Mesendoderm (in vitro differentiated cells): ENCODE results near the gene CLTCL1.

Experiments
- DNase-seq: peaks from one replicate; pipeline ENCODE4 v3.0.0; 2013
- H2AK5ac ChIP-seq: 2 replicates; pipeline ENCODE4 v1.6.1; 2013; ENCODE audit warnings: low read length, inconsistent platforms
- H2BK120ac ChIP-seq: 2 replicates; pipeline ENCODE4 v1.6.1; 2013; ENCODE audit warnings: low read depth, mild to moderate bottlenecking, low read length, moderate library complexity, mixed read lengths
- H2BK15ac ChIP-seq: replicated peaks from 2 replicates; pipeline ENCODE4 v1.6.1; 2013; ENCODE audit warnings: low read depth, mild to moderate bottlenecking, moderate library complexity
- H2BK5ac ChIP-seq: 2 replicates; pipeline ENCODE4 v1.6.1; 2013; ENCODE audit warnings: low read length, inconsistent platforms
- H3K18ac ChIP-seq: 2 replicates; pipeline ENCODE4 v1.6.1; 2013; ENCODE audit warnings: mild to moderate bottlenecking, low read length, mixed read lengths
- H3K23ac ChIP-seq: one replicate; pipeline ENCODE4 v1.6.1; 2013; ENCODE audit warnings: low read length
- H3K27ac ChIP-seq: 2 replicates; pipeline ENCODE4 v1.5.1; 2013; ENCODE audit warnings: low read depth, mild to moderate bottlenecking, inconsistent platforms, low read length, moderate library complexity
- H3K27me3 ChIP-seq: 2 replicates; pipeline ENCODE4 v1.6.1; 2013; ENCODE audit warnings: low read length, control low read depth, mild to moderate bottlenecking, inconsistent platforms; ENCODE audit not compliant: insufficient read depth, poor library complexity
- H3K36me3 ChIP-seq: 2 replicates; pipeline ENCODE4 v1.6.1; 2013; ENCODE audit warnings: low read length, inconsistent platforms; ENCODE audit not compliant: control insufficient read depth, insufficient read depth
- H3K4ac ChIP-seq: one replicate; pipeline ENCODE4 v1.6.1; 2013; ENCODE audit warnings: low read depth, mild to moderate bottlenecking, low read length, moderate library complexity
- H3K4me1 ChIP-seq: 2 replicates; pipeline ENCODE4 v1.6.1; 2013; ENCODE audit warnings: low read depth, low read length, inconsistent platforms; ENCODE audit not compliant: control insufficient read depth
- H3K4me2 ChIP-seq: 2 replicates; pipeline ENCODE4 v1.6.1; 2013; ENCODE audit warnings: low read length
- H3K4me3 ChIP-seq: 2 replicates; pipeline ENCODE4 v1.5.1; 2013; ENCODE audit warnings: mild to moderate bottlenecking, low read length
- H3K56ac ChIP-seq: one replicate; pipeline ENCODE4 v1.6.1; 2013; ENCODE audit warnings: low read length
- H3K79me1 ChIP-seq: 2 replicates; pipeline ENCODE4 v1.6.1; 2013; ENCODE audit warnings: low read length, inconsistent platforms
- H3K79me2 ChIP-seq: 2 replicates; pipeline ENCODE4 v1.6.1; 2013; ENCODE audit warnings: mild to moderate bottlenecking, low read length; ENCODE audit not compliant: control insufficient read depth, insufficient read depth
- H3K9ac ChIP-seq: 2 replicates; pipeline ENCODE4 v1.6.1; 2013; ENCODE audit warnings: low read length, inconsistent platforms
- H4K5ac ChIP-seq: one replicate; pipeline ENCODE4 v1.6.1; 2013; ENCODE audit warnings: low read length
- H4K8ac ChIP-seq: one replicate; pipeline ENCODE4 v1.6.1; 2013; ENCODE audit warnings: low read depth, mild to moderate bottlenecking, control low read depth, low read length, moderate library complexity
- WGBS: extraction: QIAGEN DNeasy Blood & Tissue Kit; methylation state at CpG from one replicate; pipeline ENCODE4 v1.1.7; 2013; ENCODE audit warnings: low lambda C conversion rate, missing lambda C conversion rate; ENCODE audit not compliant: insufficient coverage; ENCODE audit errors: extremely low coverage; 5-methylcytosine and 5-hydroxymethylcytosine counted together

Gene CLTCL1

DNA sequence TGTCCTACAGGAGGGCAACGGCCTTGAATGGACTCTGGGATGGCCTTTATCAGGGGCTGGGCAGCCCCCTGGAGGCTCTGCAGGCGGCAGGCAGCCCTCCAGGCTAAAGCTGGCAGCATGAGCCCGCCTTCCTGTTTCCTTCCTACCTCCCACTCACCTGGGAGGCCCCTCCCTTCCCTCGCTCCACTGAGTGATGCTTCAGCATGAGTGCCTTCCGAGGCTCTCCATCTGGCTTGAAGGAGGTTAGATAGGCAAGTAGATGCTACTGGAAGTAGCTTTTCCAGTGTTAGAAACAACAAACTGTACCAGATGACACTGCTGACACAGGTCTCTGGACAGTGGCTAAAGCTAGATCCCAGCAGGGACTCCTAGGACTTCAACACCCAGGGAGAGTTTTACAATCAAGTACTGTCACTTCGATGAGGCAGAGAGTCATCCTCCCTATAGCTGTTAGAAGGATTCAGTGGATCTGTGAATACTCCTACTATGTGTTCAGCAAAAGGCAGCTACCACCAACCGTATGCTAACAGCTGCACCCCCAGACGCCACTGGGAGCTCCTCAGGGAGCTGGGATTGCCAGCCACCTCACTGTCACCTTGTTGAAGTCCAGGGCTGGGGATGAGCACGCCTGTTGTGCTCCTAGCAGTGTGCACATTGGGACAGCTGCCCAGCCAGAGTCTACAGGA is 108.9 kb downstream of the CLTCL1 start:
- Histone ChIP-seq H2AK5ac (no peak overlapping the region), H3K79me1 (no peaks in the 10 kb centered on the region), H4K8ac (no peak overlapping the region), H2BK120ac (no peak overlapping the region), H3K4ac (no peak overlapping the region), H3K56ac (peak overlapping the region; percentile 15), H2BK15ac (no peak overlapping the region), H3K4me2 (no peak overlapping the region), H3K27me3 (no peaks in the 10 kb centered on the region), H3K9ac (no peak overlapping the region), H4K5ac (no peak overlapping the region), H3K18ac (no peak overlapping the region), H3K23ac (no peak overlapping the region), H3K4me3 (no peak overlapping the region), H3K79me2 (peaks cover 2% of the 10 kb centered on the region), H3K36me3 (peaks cover 2% of the 10 kb centered on the region), H2BK5ac (no peak overlapping the region), H3K4me1 (no peaks in the 10 kb centered on the region), H3K27ac (no peak overlapping the region)
- DNase-seq: no peak
- WGBS: no CpG with 5 or more reads among the region's 9 CpGs

DNA sequence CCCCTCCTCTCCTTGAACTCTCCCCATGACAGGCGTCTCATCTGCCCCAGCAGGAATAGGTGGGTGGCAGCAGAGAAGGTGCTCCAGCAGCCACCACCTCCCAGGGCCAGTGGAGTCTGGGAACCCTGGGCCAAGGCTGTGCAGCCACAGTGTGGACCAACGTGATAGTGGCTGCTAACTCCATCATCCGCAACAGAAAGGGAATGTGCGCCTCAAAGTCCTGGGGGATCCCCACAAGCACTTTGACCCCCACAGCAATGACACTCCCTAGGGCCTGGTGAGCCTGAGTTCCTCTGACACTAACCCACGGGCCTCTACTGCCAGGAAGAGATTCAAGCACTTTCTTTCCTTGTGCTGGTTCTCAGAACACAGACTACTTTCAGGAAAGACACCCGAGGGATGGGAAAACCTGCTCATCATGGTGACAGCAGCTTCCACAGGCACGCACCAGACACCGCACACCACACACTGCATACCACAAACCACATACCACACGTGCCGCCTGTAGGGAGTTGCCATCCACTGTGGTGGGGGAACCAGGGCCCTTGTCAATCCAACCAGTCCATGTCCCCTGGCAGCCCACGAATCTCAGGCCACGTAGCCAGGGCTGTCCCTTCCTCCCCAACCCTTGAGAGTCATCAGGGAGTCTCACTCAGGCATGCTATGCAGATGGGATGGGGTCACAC is 109.6 kb downstream of the CLTCL1 start:
- Histone ChIP-seq H2BK15ac (no peak overlapping the region), H4K5ac (no peak overlapping the region), H3K18ac (no peak overlapping the region), H3K79me2 (peaks cover 6% of the 10 kb centered on the region), H3K4ac (no peak overlapping the region), H3K9ac (no peak overlapping the region), H2BK120ac (no peak overlapping the region), H3K79me1 (peaks cover 4% of the 10 kb centered on the region), H2BK5ac (no peak overlapping the region), H3K27me3 (no peaks in the 10 kb centered on the region), H3K4me3 (no peak overlapping the region), H3K4me2 (no peak overlapping the region), H4K8ac (no peak overlapping the region), H3K36me3 (no peaks in the 10 kb centered on the region), H3K23ac (no peak overlapping the region), H3K56ac (no peak overlapping the region), H2AK5ac (no peak overlapping the region), H3K27ac (no peak overlapping the region), H3K4me1 (no peaks in the 10 kb centered on the region)
- WGBS: no CpG with 5 or more reads among the region's 12 CpGs
- no peak for DNase-seq

DNA sequence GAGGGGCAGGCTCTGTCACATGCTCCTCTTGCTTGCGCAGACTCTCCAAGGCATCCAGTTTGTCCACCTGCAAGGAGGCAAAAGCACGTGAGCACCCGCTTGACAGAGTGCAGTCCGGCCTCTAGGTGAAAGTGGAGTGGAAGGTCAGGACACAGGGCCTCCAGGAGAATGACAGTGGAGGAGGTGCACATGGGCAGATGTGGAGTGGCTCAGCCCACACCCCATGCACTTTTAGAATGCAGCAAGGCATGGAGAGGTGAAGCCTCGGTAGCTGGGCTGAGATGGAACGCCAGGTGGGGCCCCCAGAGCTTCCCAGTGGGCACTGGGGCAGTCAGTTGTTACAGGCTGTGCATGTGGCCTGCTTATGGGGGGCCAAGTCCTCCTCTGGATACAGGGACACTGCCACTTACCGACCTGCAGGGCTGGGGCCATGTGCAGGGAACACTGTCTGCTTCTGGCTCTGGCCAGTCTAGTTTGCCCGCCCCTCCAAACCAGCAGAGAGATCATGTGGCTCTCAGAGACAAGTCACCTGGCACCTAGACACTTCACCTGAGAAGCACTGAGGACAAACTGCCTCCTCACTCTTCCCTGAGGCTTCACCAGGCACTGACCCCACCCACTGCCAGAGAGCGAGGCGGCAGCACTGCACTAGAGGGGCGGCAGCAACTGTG is 110.6 kb downstream of the CLTCL1 start:
- Histone ChIP-seq H3K56ac (no peak overlapping the region), H3K79me1 (peaks cover 8% of the 10 kb centered on the region), H2AK5ac (no peak overlapping the region), H3K27me3 (no peaks in the 10 kb centered on the region), H3K36me3 (peaks cover 3% of the 10 kb centered on the region), H3K23ac (no peak overlapping the region), H2BK15ac (no peak overlapping the region), H3K27ac (no peak overlapping the region), H3K18ac (no peak overlapping the region), H4K5ac (no peak overlapping the region), H3K79me2 (peaks cover 10% of the 10 kb centered on the region), H3K4me1 (peaks cover 3% of the 10 kb centered on the region), H2BK120ac (no peak overlapping the region), H3K4ac (no peak overlapping the region), H2BK5ac (no peak overlapping the region), H3K9ac (no peak overlapping the region), H4K8ac (no peak overlapping the region), H3K4me3 (no peak overlapping the region), H3K4me2 (no peak overlapping the region)
- DNase-seq: no peak
- WGBS: no CpG with 5 or more reads among the region's 11 CpGs

DNA sequence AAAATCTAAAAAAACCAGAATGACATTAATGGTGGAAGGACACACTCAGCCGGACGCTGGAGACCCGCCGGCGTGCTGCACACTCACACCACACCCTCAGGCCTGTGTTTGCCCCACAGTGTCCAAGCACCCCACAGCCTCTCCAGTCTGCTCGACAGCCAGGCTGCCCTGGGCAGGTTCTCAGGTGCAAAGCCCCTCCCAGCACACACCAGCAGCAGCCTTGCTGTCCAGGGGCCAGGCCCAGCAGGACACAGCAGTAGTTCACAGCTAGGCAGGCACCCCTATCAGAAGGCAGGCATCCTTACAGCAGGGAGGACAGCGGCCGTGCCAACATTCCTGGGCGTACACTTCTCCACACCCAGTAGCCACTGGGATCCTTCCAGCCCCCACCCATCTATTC is 111.3 kb downstream of the CLTCL1 start:
- Histone ChIP-seq H3K4me2 (no peak overlapping the region), H2BK120ac (no peak overlapping the region), H4K5ac (no peak overlapping the region), H3K4ac (no peak overlapping the region), H2BK15ac (no peak overlapping the region), H3K4me1 (peaks cover 3% of the 10 kb centered on the region), H2AK5ac (no peak overlapping the region), H2BK5ac (no peak overlapping the region), H3K9ac (no peak overlapping the region), H3K79me2 (peaks cover 10% of the 10 kb centered on the region), H3K4me3 (no peak overlapping the region), H3K23ac (no peak overlapping the region), H3K79me1 (peaks cover 13% of the 10 kb centered on the region), H4K8ac (no peak overlapping the region), H3K56ac (no peak overlapping the region), H3K27ac (no peak overlapping the region), H3K18ac (no peak overlapping the region), H3K36me3 (peaks cover 3% of the 10 kb centered on the region), H3K27me3 (no peaks in the 10 kb centered on the region)
- DNase-seq: no peak
- WGBS: no CpG with 5 or more reads among the region's 9 CpGs

DNA sequence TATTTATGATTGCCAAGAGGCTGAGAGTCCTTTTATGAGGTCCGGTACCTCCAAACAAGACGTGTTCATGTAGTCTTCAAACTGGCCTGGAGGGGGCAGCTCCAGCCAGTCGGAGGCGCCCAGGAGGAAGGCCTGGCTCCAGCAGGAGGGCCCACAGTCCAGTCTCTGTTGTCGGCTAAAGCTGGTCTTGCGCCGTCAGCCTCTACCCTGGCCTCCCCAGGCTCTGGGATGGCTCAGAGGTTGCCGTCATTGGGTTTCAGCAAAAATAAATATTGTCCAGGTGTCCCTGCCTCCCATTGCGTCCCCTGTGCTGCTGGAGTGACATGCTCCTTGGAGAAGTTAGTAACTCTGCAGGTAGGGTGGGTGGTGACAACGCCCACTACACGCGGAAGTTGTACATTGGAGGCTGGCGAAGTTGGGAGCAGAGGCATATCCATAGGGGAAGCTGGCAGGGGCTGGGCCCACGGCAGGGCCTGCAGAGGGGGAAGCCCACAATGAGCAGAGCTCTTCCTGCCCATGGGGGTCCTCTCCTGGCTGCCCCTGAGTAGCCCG is 111.9 kb downstream of the CLTCL1 start:
- peaks cover 10% of the 10 kb centered on the region for H3K79me2 ChIP-seq
- H3K27ac ChIP-seq: no peak overlapping the region
- no peak overlapping the region for H2BK120ac ChIP-seq
- H3K4me1 ChIP-seq: peaks cover 3% of the 10 kb centered on the region
- H2BK5ac ChIP-seq: no peak overlapping the region
- WGBS: no CpG with 5 or more reads among the region's 15 CpGs
- peak overlapping the region; percentile 87 for H3K4me2 ChIP-seq
- no peak overlapping the region for H3K4ac ChIP-seq
- no peak overlapping the region for H4K5ac ChIP-seq
- H3K4me3 ChIP-seq: peak overlapping the region; percentile 57
- H3K79me1 ChIP-seq: peaks cover 17% of the 10 kb centered on the region
- no peaks in the 10 kb centered on the region for H3K27me3 ChIP-seq
- H2BK15ac ChIP-seq: no peak overlapping the region
- DNase-seq: peak; percentile 90
- peak overlapping the region; percentile 81 for H3K9ac ChIP-seq
- H3K18ac ChIP-seq: no peak overlapping the region
- no peak overlapping the region for H4K8ac ChIP-seq
- H3K23ac ChIP-seq: no peak overlapping the region
- no peak overlapping the region for H2AK5ac ChIP-seq
- H3K36me3 ChIP-seq: peaks cover 3% of the 10 kb centered on the region
- H3K56ac ChIP-seq: peak overlapping the region; percentile 90
